Stimulated activated CD4-positive, alpha-beta T cell treated with anti-CD3 and anti-CD28 coated beads, Interleukin-12 subunit alpha, Interleukin-12 subunit beta, amount 100 ng/mL, for 24 hours (primary cell): ENCODE results near the gene HSF5.
"Not testable (repeated sequence)": the region's sequence is repeated elsewhere in the genome, so short reads cannot be mapped to it uniquely, and the experiment has no call there.

ENCODE experiments used
- DNase-seq, 2 experiments: peaks; one replicate each; pipeline ENCODE4 v3.0.0-alpha.2; 2020; ENCODE audit warnings: low read depth in 2 of 2

HSF5 gene

DNA sequence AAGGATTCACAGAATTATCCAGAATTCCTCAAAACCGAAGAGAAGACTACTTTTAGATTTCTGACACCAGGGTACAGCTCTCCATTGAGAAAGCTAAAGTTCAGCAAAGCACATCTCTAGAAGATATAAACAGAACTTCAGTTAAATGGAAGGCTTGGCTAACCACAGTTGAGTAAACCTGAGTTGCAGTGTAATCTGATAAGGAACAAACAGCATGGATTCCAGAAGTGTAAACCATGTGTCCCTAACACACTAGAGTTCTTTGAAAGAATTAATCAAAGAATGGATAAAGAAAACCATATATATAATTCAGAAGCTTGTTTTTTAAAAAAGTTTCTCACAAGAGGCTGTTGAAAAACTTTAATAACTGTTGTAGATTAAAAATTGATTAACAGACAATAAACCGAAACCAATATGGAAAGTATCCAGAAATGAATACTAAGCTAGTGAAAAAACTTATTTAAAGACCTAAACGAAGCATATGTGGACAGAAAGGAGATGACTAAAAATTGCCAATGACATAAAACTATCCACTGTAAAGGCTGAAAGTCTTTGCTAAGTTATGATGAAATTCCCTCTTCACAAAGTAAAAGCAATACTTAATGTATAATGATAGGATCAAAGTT, 75.1 kb downstream of the HSF5 start:
- no peak for DNase-seq

DNA sequence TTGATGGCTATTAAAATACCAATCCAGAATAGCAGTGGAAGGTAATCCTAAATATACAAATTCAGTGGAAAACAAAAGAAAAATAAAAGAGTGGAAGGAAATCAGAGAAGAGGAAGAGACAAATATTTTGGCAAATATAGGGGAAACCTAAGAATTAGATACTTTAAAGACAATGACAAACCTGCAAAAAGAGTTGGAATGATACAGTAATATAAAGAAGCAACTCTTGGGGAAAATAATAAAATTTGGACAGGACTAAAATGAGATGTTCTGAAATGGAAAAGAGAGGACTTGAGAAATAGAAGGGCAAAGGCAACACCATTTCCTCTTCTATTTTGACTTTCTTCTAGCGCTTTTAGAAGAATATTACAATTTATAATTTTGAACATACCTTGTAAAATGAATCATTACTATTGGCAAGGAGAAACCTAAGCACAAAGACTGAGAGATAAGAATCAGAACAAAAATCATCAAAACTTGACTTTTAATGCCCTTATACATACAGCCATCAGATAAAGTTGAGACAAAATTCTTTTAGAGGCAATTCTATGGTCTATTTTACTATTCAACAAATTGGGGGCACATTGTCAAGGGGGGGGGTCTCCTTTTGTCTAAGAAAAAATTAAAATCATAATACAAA, 76.0 kb downstream of the HSF5 start:
- DNase-seq: no peak

- DNase-seq: no peak
Observed at GRCh38 chr17:58411408-58411894, 76.8 kb downstream of the HSF5 start.

DNA sequence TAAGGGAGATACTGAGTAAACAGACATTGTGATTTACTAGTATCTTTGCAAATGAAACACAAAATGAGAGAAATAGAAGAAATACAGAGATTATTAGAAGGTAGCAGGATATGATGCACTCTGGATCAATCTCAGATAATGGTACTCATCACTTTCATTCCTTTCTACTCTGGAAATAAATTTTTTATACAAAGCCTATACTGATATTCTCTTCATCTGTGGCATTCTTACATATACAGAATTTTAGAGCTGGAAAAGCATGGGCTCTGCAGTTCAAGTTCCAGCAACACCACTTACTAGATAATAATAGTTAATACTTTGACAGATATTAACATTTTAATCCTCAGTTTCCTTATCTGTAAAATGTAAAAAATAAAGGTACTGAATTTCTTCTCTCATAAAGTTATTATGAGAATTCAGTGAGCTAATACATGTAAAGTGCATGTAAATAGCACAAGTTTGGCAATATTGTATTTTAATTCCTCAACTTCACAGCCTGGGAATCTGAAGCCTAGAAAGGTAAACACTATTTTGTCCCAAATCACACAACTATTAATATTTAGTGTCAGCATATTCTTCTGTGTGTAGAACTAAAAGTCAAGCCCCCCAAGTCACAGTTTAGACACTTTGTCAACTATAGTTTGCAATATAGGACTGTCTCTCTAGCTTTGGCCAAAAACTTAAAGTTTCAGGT, 77.3 kb downstream of the HSF5 start:
- no peak for DNase-seq

- no peak for DNase-seq
Observed at GRCh38 chr17:58409432-58409831, 78.8 kb downstream of the HSF5 start.

DNA sequence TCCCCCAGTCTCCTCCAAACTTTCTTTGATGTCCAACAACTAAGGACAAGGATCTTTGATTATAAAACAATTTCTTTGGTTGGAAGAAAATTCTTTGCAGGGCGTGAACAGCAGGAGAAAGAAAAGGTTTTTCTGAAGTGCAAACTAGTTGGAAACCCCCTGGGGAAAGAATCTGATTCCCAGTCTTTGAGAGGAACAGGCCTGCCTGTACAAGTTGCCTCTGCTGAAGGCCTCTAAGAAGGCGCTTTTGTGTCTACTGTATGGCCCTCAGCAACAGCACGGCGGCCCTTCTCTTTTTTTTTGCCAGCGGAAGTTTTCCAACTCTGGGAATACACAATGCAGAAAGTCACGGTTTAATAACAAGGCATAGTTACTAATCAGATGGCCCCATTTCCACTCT, 84.9 kb downstream of the HSF5 start:
- no peak for DNase-seq

DNA sequence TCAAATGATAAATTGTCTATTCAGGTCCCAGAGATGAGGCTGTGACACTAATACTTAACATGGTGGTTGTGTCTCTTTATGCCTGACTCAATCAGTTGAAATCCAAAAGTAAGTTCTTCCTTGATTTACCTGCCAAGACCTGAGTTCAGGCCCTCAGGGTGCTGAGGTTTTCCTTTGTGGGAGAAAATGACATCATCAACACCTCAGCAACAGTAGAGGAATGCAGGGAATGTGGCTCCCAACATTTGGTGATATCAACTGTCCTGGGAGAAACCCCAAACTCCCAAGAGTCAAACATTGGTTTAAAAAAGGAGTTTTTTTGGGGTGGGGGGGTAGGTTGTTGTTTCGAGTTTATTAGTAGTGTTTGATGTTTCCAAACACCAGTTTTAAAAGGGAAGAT, 85.5 kb downstream of the HSF5 start:
- DNase-seq: no peak

DNA sequence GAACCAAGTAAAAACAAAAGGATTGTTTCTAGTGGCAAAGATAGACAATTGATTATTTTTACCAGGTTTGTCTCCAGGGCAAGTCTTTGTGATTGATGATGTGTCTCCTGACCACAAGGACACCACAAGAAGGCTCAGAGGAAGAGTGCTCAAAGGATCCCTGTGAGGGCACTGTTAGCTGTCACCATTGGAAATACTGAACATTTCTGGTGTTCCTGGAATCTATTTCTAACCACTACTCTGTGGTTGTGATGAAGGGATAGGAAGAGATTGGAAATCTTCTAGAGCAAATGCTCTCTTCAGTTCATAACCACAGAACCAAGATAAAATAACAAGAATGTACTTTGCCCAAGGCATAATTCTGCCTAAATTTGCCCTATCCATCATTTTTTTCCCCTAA, 86.2 kb downstream of the HSF5 start:
- DNase-seq: no peak

DNA sequence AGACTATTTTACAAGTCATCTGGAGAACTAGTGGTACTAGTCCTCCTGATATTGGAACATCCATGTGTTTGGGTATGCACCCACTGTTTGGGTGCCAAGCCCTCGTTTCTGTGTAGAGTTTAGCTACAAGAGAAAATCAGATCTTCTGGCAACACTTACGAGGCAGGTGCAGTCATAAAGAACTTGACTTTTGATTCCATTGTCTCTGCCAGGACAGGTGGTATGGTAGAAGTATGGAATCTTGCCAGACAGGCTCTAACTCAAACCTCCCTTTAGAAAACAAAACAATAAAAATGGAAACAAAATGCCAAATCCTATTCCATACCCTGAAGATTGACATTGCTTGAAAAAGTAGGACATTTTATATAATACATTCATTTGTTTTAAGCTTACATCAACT, 86.9 kb downstream of the HSF5 start:
- no peak for DNase-seq

- no peak for DNase-seq
Observed at GRCh38 chr17:58400826-58401225, 87.4 kb downstream of the HSF5 start.

DNA sequence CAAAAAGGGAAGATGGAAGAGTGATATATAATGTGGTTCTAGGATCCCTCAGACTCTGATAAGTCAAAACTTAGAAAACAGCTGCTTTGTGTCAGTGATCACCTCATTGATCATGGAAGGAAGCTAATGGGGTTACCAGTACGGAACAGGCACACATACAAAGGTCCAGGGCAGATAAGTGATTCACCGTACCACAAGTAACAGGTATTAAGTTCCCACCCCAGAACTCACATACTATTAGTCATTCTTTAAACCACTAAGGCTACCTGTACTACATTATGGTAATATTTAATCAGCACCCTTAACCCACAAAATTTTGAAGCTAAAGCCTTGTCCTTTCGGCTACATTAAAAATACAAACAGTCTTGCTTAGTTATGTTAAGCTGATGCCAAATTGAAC, 88.2 kb downstream of the HSF5 start:
- DNase-seq: no peak

DNA sequence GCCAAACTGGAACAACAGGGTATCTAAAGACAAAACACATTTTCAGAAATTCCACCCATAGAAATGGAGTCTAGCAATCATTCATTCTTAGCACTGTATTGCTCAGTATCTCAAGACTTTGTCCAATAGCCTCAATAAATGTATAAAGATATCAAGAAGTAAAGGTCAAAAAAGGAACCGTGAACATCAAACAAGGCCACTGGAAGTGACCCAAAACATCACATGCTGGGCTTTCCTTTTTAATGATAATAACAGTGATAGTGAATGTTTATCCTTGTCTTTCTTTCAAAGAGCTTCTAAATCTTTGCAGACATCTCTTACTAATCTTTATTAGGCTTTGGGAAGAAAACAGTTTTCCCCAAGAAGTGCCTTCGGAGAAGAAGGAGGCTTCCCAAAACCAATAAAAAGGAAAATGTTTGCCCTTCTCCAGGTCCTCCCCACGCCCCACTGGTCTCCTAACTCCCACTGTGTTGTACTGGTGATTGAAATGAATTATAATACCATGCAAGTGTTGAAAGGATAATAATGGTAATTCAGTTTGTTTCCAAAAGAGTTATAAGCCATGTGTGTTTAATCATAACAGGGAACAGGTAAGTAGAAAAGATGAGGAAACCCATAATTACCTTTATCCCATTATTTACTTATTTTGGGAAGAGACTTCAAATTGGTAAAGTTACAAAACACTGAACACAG, 89.5 kb downstream of the HSF5 start:
- no peak for DNase-seq

DNA sequence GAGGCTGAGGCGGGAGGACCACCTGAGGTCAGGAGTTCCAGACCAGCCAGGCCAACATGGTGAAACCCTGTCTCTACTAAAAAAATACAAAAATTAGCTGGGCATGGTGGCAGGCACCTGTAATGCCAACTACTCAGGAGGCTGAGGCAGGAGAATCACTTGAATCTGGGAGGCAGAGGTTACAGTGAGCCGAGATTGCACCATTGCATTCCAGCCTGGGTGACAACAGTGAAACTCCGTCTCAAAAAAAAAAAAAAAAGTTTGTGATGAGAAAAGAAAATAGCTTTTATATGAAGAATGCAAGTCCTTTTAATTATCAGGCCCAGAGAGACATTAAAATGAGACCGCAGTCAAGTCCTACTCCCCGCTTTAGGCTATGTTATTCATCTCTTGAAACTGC, 90.8 kb downstream of the HSF5 start:
- DNase-seq: not testable (repeated sequence)

DNA sequence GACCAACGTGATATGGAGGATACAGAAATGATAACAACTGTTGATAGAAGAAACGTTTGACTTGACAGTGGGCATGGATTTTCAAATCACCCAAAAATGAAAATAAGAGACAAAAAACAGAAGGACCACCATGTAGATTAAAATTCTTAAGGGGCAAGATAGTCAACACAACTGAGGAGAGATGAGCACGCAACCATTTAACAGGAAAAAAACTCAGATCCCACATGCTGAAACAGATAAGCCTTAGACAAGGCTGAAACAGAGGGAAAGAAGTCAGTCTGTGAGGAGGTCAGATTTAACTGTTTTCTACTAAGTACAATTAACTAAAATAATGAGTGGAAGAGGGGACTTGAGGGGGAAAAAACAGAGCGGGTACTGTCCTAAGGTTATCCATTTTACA, 92.0 kb downstream of the HSF5 start:
- no peak for DNase-seq

DNA sequence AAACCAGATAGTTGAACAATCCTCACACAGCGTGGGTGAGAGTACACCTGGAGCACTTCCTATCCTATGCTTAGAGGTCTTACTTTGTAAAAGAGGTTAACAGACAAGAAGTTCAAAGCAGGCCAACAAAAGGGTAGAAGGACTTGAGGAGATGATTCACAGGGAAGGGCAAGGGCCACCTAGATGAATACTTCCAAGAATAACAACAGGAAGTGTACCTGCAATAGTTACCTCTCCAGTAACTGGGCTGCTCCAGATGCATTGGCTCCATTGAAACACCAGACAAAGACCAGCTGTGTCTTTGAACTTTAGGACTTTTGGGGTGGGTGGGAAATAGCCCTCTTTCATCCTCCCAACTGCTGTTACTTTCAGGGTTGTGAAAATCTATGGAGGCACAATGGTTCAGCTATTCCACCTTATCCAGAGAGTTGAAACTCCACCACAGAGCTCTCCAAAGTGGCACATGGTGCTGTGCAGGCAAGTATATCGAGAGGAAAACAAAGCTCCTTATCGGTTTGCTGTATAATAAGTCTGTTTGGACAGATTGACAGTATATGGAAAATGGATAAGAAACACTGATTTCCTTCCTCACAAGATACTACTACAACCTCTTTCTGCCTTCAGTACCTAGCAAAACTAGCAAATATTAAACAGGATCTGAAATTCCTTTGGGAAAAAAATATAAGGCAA, 93.5 kb downstream of the HSF5 start:
- DNase-seq: no peak

DNA sequence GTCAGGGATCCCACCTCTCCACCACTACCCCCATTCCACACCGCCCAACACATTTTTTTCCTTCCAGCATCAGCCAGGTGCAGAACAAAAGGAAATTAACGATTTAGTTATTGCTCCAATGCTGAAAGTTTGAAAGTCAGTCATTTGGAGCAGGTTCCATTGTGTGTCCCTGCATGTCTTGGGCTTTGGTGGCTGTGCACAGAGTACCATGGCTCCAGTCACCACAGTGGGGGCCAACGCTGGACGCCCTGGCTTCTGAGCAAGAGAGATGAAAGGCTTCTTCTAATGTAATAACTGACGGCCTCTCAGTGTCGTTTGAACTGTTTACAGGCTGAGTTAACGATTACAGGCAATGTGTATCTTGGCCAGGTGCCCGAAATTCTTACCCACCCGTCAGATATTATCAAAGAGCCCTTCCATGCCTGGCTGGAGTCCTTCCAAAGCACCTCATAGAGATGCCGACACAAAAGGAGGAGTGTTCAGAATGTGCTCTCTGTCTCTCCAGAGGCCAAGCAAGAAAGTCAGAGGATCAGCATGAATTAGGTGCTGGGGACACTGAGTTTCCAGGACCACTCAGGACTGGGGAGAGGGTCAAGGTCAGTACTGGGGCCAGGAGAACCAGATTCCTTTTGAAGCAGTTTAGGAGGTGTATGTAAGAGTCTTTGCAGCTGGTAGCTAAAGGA, 96.8 kb downstream of the HSF5 start:
- no peak for DNase-seq

DNA sequence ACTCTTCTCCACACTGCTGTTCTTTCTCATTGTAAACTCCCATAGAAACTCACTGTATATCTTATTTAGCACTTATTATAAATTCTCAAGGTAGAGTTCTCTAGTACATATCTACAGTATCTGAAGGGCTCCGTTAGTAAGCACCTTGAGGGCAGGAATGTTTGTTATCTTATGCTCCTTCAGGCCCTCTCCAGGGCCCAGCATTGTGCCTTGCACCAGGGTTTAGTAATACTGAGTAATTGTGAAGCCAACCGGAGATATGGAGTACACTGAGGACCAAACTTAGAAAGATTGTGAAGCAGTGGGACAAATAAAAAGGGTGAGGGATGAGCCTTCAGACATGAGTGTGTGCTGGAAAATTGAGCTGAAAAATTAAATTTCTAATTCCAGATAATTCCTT, 97.3 kb downstream of the HSF5 start:
- DNase-seq: no peak

DNA sequence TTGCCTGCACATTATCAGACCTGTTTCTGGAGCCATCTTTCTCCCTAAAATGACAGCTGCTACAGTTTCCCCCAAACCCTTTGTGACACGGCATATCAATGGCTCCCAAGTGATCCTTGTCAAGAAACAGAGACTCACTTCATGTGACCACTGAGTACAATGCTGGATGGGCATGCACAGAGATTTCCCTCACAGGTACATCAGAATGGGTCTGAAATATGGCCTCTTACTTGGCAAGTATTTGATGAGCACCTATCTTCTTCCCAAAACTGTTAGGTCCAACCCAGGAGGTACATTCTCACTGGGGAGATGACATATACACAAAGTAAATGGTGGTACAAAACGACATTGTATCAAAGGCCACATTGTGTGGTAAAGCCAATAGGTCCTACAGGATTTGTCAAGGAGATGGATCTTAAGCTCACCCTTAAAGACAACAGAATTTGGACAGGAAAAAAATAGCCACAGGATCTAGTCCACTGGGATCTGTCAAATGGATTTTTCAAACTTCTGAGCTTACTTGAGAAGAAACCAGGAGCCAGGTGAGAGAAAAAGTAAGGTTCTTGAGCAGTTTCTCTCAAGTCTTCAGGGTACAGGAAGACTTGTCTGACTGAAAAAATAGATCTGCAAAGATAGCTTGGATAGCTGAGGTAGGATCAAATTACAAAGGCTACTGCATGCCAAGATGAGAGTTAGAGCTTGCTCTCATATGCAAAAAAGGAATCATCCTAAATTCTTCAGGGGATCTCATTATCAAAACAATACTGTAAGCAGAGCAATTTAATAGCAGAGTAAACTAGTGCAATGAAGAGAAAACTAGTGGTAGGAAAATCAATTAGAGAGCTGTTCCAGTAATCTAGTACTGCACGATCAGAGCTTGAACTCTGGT, 99.7 kb downstream of the HSF5 start:
- DNase-seq: no peak

DNA sequence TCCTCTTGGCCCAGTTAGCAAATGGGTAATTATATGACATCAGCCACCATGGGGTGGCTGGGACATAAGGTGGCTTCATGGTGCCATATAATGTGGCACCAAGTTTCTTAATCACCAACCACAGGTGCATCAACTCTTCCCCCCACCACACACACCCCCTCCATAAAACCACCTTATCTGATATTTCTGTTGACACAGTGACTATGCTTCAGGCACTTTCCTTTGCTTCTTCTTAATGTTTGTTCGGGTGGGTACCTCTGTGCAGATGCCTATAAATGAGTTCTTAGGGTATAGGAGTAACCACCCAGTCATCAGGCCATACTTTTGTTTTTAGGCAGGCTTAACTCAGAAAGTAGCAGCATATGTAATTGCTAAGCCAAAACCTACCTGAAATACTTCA, 100.4 kb downstream of the HSF5 start:
- no peak for DNase-seq

DNA sequence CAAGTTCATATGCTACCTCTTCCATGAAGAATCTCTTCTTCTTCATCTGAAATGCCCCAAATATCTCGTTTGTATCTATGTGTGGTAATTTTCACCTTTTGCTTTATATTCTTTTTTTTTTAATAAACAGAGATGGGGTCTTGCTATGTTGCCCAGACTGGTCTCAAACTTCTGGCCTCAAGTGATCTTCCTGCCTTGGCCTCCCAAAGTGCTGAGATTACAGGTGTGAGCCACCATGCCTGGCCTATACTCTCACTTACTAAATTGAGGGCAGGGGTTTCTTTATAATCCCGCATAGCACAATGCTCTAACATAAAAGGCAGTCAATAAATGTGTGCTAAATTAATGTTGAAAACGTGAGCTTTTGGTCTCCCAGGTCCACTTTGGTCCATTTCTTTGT, 101.5 kb downstream of the HSF5 start:
- DNase-seq: no peak
